Activated T-cell treated with anti-CD3 and anti-CD28 coated beads for 24 hours (primary cell): ENCODE data around the gene HRH1.
"Not testable (repeated sequence)": the region's sequence is repeated elsewhere in the genome, so short reads cannot be mapped to it uniquely, and the experiment has no call there.

Experiments used
- DNase-seq: peaks from one replicate; pipeline ENCODE4 v3.0.0-alpha.2; 2020; ENCODE audit warnings: low read depth

HRH1 gene

GRCh38 chr3:11244121-11244677 lies 89.9 kb downstream of the HRH1 start:
- no peak for DNase-seq

DNA sequence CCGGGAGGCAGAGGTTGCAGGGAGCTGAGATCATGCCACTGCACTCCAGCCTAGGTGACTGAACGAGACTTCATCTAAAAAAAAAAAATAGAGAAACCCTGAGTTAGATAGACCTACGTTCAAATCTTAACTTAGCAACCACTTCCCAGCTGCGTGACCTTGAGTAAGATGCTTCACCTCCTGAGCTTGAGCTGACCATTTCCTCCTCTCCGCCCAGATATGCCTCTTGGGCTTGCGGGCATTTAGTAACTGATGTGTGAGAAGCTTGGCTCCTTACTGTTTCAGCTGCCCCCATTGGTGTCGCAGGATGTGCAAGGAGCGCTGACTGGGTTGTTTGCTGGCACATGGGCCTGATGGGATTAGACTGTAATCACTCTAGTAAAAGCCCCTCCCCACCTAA lies 91.0 kb downstream of the HRH1 start:
- DNase-seq: no peak

GRCh38 chr3:11245827-11246662 lies 91.8 kb downstream of the HRH1 start:
- DNase-seq: no peak

DNA sequence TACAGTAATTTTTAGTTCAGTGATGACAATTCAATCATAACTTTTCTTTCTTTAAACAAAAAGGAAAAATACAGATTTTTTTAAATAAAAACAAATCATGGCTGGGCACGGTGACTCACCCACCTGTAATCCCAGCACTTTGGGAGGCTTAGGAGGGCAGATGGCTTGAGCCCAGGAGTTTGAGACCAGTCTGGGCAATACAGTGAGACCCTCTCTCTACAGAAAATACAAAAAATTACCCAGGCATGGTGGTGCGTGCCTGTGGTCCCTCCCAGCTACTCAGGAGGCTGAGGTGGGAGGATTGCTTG lies 92.3 kb downstream of the HRH1 start:
- no peak for DNase-seq

DNA sequence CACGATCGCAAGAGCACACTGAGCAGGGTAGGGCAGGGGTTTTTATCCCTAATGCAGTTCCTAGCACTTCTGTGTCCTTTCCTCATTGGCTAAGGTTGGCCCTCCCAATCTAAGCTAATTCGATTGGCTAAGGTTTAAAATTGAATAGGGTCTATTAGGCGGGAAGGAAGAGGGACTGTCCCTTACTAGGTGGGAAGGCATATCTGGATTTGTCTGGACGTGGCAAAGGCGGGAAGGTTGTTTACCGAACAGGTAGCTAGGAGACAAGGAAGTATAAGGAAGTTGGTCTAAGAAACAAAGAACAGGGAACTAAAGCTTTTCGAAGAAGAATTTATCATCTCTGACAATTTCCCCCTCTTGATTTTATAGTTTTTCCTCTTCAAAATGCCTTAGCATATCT lies 93.1 kb downstream of the HRH1 start:
- DNase-seq: no peak

DNA sequence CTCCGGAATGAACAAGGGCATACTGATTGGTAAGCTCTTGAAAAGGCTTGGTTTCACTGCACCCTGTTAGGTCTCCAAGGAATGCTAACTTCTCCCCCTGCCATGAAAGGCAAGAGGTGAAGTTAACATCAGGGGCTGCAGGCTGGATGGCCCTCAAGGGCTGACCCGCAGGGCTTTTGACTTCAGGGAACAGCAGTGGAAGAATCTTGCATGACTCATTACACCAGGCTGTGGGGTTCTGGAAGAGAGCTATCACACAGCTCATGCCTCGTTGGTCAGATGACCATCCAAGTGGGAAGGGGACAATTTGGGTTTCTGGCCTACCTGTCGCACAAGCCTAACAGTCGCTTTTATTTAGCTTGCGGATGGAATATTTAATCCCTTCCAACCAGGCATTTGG lies 94.3 kb downstream of the HRH1 start:
- no peak for DNase-seq

DNA sequence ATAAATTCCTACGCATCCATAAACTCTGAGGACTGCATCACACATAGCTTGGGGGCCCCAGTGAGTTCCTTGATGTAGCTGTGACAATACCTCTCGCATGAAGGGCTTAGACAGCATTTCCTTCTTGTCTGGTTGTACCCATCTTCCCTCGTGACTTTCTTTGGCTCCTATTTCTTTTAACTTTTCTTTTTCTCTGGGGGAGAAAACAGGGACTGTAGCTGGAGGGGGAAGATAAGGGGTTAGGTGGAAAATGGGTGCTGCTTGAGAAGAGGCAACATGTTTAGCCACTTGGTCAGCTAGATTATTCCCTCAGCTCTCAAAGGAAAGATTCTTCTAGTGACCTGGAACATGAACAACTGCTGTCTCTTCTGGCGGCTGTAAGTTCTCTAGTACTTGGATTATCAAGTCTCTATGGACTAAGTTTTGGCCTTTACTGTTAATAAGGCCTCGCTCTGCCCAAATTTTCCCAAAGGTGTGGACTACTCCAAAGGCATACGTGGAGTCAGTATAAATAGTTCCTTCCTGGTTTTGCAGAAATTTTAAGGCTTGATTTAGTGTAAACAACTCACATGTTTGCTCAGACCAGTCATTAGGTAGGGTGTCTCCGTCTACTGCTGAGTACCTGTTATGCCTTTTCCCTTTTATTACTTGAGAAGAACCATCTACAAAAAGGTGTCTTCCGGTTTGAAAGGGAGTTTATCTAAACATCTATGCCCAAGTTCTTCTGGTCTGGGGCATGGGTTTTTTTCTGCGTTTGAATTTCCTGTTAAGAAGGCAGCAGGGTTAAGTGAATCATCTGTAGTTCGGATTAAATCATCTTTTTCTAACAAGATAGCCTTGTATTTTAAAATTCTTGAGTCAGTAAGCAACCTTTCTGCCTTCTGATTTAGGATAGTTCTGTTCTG lies 96.9 kb downstream of the HRH1 start:
- no peak for DNase-seq

DNA sequence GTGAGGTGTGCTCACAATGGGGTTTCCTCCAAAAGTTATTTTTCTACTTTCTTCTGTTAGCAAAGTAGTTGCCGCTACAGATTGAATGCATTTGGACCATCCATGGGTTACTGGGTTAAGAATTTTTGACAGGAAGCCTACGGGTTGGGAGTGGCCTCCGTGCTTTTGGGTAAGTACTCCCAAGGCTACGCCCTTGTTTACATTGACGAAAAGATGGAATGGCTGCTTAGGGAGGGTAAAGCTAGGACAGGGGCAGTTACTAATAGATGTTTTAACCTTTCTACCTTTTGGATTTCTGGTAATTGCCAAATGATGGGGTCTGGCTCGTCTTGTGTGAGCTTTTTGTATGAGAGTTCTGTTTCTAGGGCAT lies 97.5 kb downstream of the HRH1 start:
- no peak for DNase-seq

- DNase-seq: no peak
Measured at GRCh38 chr3:11254876-11255275, 100.6 kb downstream of the HRH1 start.

DNA sequence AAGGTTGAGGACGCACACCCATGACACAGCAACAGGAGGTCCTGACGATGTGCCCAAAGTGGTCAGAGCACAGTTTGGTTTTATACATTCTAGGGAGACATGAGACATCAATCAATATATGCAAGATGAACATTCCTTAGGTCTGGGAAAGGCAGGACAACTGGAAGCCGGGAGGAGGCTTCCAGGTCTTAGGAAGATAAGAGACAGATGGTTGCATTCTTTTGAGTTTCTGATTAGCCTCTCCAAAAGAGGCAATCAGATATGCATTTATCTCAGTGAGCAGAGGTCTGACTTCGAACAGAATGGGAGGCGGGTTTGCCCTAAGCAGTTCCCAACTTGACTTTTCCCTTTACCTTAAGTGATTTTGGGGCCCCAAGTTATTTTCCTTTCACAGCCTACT lies 101.2 kb downstream of the HRH1 start:
- not testable (repeated sequence) for DNase-seq

DNA sequence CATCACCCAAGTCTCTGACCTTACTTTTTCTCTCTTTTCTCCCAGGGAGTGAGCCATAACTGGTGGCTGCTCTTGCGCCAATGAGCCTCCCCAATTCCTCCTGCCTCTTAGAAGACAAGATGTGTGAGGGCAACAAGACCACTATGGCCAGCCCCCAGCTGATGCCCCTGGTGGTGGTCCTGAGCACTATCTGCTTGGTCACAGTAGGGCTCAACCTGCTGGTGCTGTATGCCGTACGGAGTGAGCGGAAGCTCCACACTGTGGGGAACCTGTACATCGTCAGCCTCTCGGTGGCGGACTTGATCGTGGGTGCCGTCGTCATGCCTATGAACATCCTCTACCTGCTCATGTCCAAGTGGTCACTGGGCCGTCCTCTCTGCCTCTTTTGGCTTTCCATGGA lies 104.7 kb downstream of the HRH1 start:
- no peak for DNase-seq

- DNase-seq: no peak
Measured at GRCh38 chr3:11260460-11260859, 106.2 kb downstream of the HRH1 start.

- no peak for DNase-seq
Measured at GRCh38 chr3:11269007-11269406, 114.7 kb downstream of the HRH1 start.

- peak; percentile 95 for DNase-seq
Measured at GRCh38 chr3:11271986-11272904, 118.0 kb downstream of the HRH1 start, which contains the start of gene ATG7. ATG7 (plus strand) TSS chr3:11272397; CDS start chr3:11298696, 26,299 bp downstream.

DNA sequence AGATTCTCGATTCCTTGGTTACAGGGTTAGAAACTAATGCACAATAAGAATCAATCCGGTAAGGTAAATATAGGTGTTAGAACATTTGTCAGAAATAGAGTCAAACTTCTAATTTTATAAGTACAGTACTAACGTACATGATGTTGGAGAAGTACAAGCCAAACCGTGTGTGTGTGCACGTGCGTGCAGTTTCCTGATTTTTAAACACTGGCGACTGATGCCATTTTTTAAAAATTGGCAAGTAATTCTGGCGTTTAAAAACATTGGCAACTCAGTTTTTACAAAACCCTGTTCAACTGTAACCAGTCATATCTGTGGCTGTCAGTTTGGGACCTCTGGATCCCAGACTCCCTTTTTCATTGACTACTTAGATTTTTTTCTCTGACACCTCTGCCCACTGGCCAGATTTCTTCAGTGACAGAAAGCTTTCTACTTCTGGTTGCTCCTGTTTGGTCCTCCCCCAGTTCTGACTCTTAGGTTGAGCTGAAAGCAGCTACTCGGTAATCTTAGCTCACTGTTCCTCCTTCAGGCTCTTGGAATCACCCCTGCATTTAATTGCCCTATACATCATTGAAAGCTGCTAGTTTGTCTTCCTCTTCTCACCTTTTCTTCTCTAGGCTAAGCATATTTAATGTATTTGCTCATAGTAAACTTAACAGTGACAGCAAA lies 118.7 kb downstream of the HRH1 start:
- DNase-seq: no peak

DNA sequence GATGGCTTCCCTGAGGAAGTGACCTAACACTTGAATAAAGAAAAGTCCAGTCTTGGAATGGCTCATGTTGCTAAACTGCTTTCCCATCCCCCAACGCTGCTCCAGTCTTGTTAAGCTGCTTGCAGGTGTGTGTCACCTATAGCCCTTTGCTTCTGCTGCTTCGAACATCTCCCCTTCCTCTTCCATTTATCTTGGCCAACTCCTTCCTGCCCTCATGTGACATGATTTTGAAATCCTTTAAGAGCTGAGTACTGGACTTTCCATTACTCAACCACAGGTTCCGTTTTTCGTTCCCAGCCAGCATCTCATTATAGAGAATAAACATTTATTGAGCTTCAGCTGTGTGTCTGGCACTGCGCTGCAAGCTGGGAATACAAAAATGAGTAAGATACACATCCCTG lies 119.6 kb downstream of the HRH1 start:
- DNase-seq: no peak

DNA sequence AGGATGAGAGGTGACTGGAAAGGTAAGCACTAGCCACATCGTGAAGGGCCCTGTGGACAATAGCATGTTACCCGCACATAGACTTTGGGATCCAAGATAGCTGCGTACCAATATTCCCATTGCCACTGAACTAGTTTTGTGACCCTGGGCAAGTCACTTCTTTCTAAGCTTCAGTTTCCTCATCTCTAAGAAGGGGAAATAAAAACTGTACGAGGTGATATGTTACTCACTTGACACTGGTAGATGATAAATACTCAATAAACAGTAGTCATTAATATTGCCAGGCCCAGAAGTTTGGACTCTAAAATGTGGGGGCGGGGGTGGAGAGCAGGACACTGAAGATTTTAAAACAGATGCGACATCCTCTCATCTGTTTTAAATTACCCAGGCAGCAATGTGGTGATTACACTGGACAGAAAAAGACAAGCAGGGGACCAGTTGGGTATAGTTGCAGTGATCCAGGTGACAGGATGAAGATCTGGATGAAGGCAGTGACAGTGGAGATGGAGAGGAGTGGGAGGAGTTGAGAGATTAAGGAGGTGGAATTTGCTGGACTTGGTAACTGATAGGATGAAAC lies 120.4 kb downstream of the HRH1 start:
- DNase-seq: no peak

- DNase-seq: no peak
Measured at GRCh38 chr3:11275926-11276325, 121.6 kb downstream of the HRH1 start.

- no peak for DNase-seq
Measured at GRCh38 chr3:11276901-11277300, 122.6 kb downstream of the HRH1 start.

- no peak for DNase-seq
Measured at GRCh38 chr3:11282250-11283138, 128.2 kb downstream of the HRH1 start.
